HCT116 (cell line): ENCODE data around the gene FGD5. TPM values are rescaled to one million over a fixed set of nuclear protein-coding genes. Genes with fewer than 3 reads are reported as not detected.

ENCODE experiments used
- ATAC-seq: fragments of 200-7000 bp; cut with Tn5 transposase; 2 replicates; pipeline ENCODE4 v1.9.1; 2020; ENCODE audit warnings: mild to moderate bottlenecking, moderate library complexity
- BruUV-seq: library from RNA; stranded (reverse); fragments of 400-500 nt; replicated peaks from 2 replicates; lab custom pipeline; 2021; lab: Mats Ljungman, UMichigan
- CTCF ChIA-PET: fragments of 300-600 bp; sonication (Branson Sonifier 250); formaldehyde crosslinking; loops from one replicate; lab custom pipeline; 2021; ENCODE audit warnings: antibody characterized with exemption; lab: Charles Lee
- POLR2A ChIA-PET: fragments of 300-600, 350-600 bp; sonication (Branson Sonifier 250); formaldehyde crosslinking; loops from one replicate; lab custom pipeline; 2021; ENCODE audit warnings: antibody characterized with exemption; lab: Charles Lee
- RAD21 ChIA-PET, 2 experiments: fragments of 300-600 bp; sonication (Branson Sonifier 250); formaldehyde crosslinking; loops; one replicate each; lab custom pipeline; 2023; ENCODE audit warnings: low total read pairs in 2 of 2; ENCODE audit not compliant: uncharacterized antibody in 2 of 2, unreplicated experiment in 2 of 2, low non-redundant PET in 1 of 2; lab: Charles Lee
- DNase-seq: peaks from one replicate; pipeline ENCODE4 v3.0.0-alpha.2; 2010; ENCODE audit warnings: low read depth, low spot score
- H2AFZ ChIP-seq: fragments of 200-600 bp; shearing (Covaris generic), sonication (generic); 2 replicates; pipeline ENCODE4 v1.6.1; 2017; ENCODE audit warnings: low read depth, mixed run types, mixed read lengths, antibody characterized with exemption, low read length; ENCODE audit not compliant: poor library complexity, severe bottlenecking
- H3K27ac ChIP-seq: 2 replicates; pipeline ENCODE4 v1.5.1; 2012; ENCODE audit warnings: low read depth, low read length
- H3K27me3 ChIP-seq: fragments of 200-600 bp; sonication (generic); 2 replicates; pipeline ENCODE4 v1.6.1; 2016; ENCODE audit warnings: mixed run types, low read length, mixed read lengths; ENCODE audit not compliant: insufficient read depth
- H3K36me3 ChIP-seq, 2 experiments: fragments of 200-500 bp in 1 of 2; fragments of 200-600 bp in 1 of 2; sonication (Bioruptor generic) in 1 of 2; sonication (generic) in 1 of 2; 2 replicates each; pipeline versions ENCODE4 v1.5.1 to v1.6.1; 2014 to 2016; ENCODE audit warnings: low read length in 2 of 2, inconsistent platforms in 1 of 2, mixed read lengths in 1 of 2, mixed run types in 1 of 2; ENCODE audit not compliant: insufficient read depth in 2 of 2, control insufficient read depth in 1 of 2
- H3K4me1 ChIP-seq, 2 experiments: fragments of 200-600 bp in 1 of 2; sonication (generic) in 1 of 2; 2 replicates each; pipeline versions ENCODE4 v1.5.1 to v1.6.1; 2012 to 2017; ENCODE audit warnings: low read length in 2 of 2, inconsistent platforms in 1 of 2, mild to moderate bottlenecking in 1 of 2, mixed read lengths in 1 of 2, mixed run types in 1 of 2, moderate library complexity in 1 of 2; ENCODE audit not compliant: insufficient read depth in 2 of 2, control insufficient read depth in 1 of 2
- H3K4me2 ChIP-seq: fragments of 200-600 bp; sonication (generic); 2 replicates; pipeline ENCODE4 v1.6.1; 2017; ENCODE audit warnings: mixed run types, low read length, mixed read lengths
- H3K4me3 ChIP-seq, 2 experiments: fragments of 200-600 bp in 1 of 2; sonication (generic) in 1 of 2; replicated peaks in 1 of 2; 2 replicates each; pipeline ENCODE4 v1.5.1; 2011 to 2016; ENCODE audit warnings: low read length in 2 of 2, control low read depth in 1 of 2, low read depth in 1 of 2, mild to moderate bottlenecking in 1 of 2, mixed read lengths in 1 of 2, mixed run types in 1 of 2
- H3K79me2 ChIP-seq: fragments of 200-600 bp; sonication (generic); 2 replicates; pipeline ENCODE4 v1.6.1; 2017; ENCODE audit warnings: mild to moderate bottlenecking, mixed run types, low read length, moderate library complexity, mixed read lengths; ENCODE audit not compliant: insufficient read depth
- H3K9ac ChIP-seq: fragments of 200-600 bp; sonication (generic); 2 replicates; pipeline ENCODE4 v1.6.1; 2016; ENCODE audit warnings: low read length, mixed read lengths
- H3K9me2 ChIP-seq: fragments of 200-600 bp; sonication (generic), shearing (Covaris generic); 2 replicates; pipeline ENCODE4 v1.6.1; 2017; ENCODE audit warnings: mixed run types, mild to moderate bottlenecking, moderate library complexity; ENCODE audit not compliant: insufficient read depth
- H3K9me3 ChIP-seq, 2 experiments: fragments of 200-500 bp in 1 of 2; fragments of 200-600 bp in 1 of 2; sonication (Bioruptor generic) in 1 of 2; sonication (generic) in 1 of 2; 2 replicates each; pipeline ENCODE4 v1.6.1; 2014 to 2017; ENCODE audit warnings: low read length in 2 of 2, mixed read lengths in 2 of 2, inconsistent platforms in 1 of 2, low read depth in 1 of 2, mild to moderate bottlenecking in 1 of 2, mixed run types in 1 of 2, moderate library complexity in 1 of 2; ENCODE audit not compliant: control insufficient read depth in 1 of 2, insufficient read depth in 1 of 2
- H4K20me1 ChIP-seq: fragments of 200-600 bp; sonication (generic), shearing (Covaris generic); 2 replicates; pipeline ENCODE4 v1.6.1; 2017; ENCODE audit warnings: mixed run types, mild to moderate bottlenecking, moderate library complexity; ENCODE audit not compliant: insufficient read depth
- CEBPB ChIP-seq: IDR thresholded peaks from 2 replicates; pipeline ENCODE4 v1.6.1; 2012; ENCODE audit warnings: low read depth
- SIN3A ChIP-seq: IDR thresholded peaks from 2 replicates; pipeline ENCODE4 v1.6.1; 2012; ENCODE audit warnings: low read depth
- SP1 ChIP-seq: IDR thresholded peaks from 2 replicates; pipeline ENCODE4 v1.6.1; 2012; ENCODE audit warnings: low read depth
- ZFX ChIP-seq: fragments of 450-650 bp; IDR thresholded peaks from 2 replicates; pipeline ENCODE4 v1.6.1; 2017
- ZNF274 ChIP-seq: fragments of 200-500 bp; sonication (Bioruptor generic); IDR thresholded peaks from 2 replicates; pipeline ENCODE4 v1.6.1; 2014; ENCODE audit warnings: mild to moderate bottlenecking, low read depth, low read length, inconsistent platforms
- intact Hi-C: fragments of 100-400 bp; cut with micrococcal nuclease; formaldehyde crosslinking; loops from 2 replicates; pipeline ENCODE4 v1.10.0; 2022
- total RNA-seq: library from RNA; stranded (reverse); gene quantifications from one replicate; pipeline ENCODE4 v1.2.1, GENCODE V29; 2021; ENCODE audit not compliant: unreplicated experiment
- TF ChIP-seq, protein P1 (sequence below), 3 experiments: fragments of 200-600 bp in 1 of 3; sonication (generic) in 1 of 3; IDR thresholded peaks in 2 of 3; conservative IDR thresholded peaks in 1 of 3; 2 replicates each; pipeline ENCODE4 v1.5.1; 2012 to 2017; ENCODE audit warnings: low read depth in 2 of 3, low read length in 2 of 3, antibody characterized with exemption in 1 of 3, borderline replicate concordance in 1 of 3, control low read depth in 1 of 3, mild to moderate bottlenecking in 1 of 3, mixed read lengths in 1 of 3, mixed run types in 1 of 3, moderate library complexity in 1 of 3; ENCODE audit not compliant: insufficient read depth in 1 of 3
- TF ChIP-seq, protein P2 (sequence below): IDR thresholded peaks from 2 replicates; pipeline ENCODE4 v1.6.1; 2012; ENCODE audit warnings: low read depth

Gene FGD5
- total RNA-seq, 1 experiment from 2014 or later: 0.22 TPM

DNA sequence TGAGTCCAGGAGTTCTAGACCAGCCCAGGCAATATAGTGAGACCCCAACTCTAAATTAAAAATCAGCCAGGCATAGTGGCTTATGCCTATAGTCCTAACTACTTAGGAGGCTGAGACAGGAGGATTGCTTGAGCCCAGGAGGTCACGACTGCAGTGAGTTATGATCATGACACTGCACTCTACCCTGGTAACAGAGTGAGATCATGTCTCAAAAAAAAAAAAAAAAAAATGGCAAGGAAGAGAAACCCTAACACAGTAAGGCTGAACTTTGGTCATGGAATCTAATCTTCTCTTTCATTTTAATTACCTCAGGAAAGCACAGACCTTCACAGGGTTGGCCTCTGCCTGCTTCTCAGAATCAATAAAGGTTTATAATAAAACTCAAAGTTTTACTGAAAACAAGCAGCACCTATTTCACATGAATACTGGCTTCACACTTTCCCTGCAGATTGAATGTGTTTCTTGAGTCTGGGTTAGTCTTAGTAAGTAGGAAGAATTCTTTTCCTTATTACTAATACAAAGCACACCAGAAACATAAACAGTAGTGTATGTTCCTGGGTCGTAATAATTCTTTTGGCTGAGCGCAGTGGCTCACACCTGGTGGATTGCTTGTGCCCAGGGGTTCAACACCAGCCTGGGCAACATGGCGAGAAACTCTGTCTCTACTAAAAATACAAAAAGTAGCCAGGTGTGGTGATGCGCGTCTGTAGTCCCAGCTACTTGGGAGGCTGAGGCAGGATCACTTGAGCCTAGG is 117.0 kb downstream of the FGD5 start:
- no peaks in the 10 kb centered on the region for H3K36me3 ChIP-seq
- no peaks in the 10 kb centered on the region for H3K9me3 ChIP-seq
- H3K79me2 ChIP-seq: no peaks in the 10 kb centered on the region
- no peak for TF ChIP-seq ZFX
- TF ChIP-seq, protein P1, sequence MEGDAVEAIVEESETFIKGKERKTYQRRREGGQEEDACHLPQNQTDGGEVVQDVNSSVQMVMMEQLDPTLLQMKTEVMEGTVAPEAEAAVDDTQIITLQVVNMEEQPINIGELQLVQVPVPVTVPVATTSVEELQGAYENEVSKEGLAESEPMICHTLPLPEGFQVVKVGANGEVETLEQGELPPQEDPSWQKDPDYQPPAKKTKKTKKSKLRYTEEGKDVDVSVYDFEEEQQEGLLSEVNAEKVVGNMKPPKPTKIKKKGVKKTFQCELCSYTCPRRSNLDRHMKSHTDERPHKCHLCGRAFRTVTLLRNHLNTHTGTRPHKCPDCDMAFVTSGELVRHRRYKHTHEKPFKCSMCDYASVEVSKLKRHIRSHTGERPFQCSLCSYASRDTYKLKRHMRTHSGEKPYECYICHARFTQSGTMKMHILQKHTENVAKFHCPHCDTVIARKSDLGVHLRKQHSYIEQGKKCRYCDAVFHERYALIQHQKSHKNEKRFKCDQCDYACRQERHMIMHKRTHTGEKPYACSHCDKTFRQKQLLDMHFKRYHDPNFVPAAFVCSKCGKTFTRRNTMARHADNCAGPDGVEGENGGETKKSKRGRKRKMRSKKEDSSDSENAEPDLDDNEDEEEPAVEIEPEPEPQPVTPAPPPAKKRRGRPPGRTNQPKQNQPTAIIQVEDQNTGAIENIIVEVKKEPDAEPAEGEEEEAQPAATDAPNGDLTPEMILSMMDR (IDR thresholded peaks at IDR 0.05 in 2 of 3, conservative IDR thresholded peaks at IDR 0.05 in 1 of 3; ENCODE audit: borderline replicate concordance in 1 of 3, insufficient read depth in 1 of 3, low read depth in 2 of 3, low read length in 2 of 3): no peak
- TF ChIP-seq SIN3A: no peak
- TF ChIP-seq ZNF274: no peak
- TF ChIP-seq CEBPB: no peak
- TF ChIP-seq SP1: no peak
- TF ChIP-seq, protein P2, sequence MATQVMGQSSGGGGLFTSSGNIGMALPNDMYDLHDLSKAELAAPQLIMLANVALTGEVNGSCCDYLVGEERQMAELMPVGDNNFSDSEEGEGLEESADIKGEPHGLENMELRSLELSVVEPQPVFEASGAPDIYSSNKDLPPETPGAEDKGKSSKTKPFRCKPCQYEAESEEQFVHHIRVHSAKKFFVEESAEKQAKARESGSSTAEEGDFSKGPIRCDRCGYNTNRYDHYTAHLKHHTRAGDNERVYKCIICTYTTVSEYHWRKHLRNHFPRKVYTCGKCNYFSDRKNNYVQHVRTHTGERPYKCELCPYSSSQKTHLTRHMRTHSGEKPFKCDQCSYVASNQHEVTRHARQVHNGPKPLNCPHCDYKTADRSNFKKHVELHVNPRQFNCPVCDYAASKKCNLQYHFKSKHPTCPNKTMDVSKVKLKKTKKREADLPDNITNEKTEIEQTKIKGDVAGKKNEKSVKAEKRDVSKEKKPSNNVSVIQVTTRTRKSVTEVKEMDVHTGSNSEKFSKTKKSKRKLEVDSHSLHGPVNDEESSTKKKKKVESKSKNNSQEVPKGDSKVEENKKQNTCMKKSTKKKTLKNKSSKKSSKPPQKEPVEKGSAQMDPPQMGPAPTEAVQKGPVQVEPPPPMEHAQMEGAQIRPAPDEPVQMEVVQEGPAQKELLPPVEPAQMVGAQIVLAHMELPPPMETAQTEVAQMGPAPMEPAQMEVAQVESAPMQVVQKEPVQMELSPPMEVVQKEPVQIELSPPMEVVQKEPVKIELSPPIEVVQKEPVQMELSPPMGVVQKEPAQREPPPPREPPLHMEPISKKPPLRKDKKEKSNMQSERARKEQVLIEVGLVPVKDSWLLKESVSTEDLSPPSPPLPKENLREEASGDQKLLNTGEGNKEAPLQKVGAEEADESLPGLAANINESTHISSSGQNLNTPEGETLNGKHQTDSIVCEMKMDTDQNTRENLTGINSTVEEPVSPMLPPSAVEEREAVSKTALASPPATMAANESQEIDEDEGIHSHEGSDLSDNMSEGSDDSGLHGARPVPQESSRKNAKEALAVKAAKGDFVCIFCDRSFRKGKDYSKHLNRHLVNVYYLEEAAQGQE: no peak
- no peak overlapping the region for H2AFZ ChIP-seq
- POLR2A ChIA-PET: no interaction called here
- ATAC-seq (no peak), DNase-seq (no peak)
- no peak overlapping the region for H3K27ac ChIP-seq
- no peak overlapping the region for H3K9ac ChIP-seq
- intact Hi-C loops: no loop called here
- H3K9me2 ChIP-seq: no peaks in the 10 kb centered on the region
- RAD21 ChIA-PET: no interaction called here
- no TSS peak for BruUV-seq
- H3K27me3 ChIP-seq: no peaks in the 10 kb centered on the region
- H3K4me3 ChIP-seq: no peak overlapping the region
- no peaks in the 10 kb centered on the region for H4K20me1 ChIP-seq
- no peaks in the 10 kb centered on the region for H3K4me1 ChIP-seq
- H3K4me2 ChIP-seq: no peak overlapping the region
- CTCF ChIA-PET: no interaction called here
